ENCODE measurements around the gene SLC9C1. TPM values are rescaled to one million over a fixed set of nuclear protein-coding genes. Genes with fewer than 3 reads are reported as not detected.
"Not testable (repeated sequence)": the region's sequence is repeated elsewhere in the genome, so short reads cannot be mapped to it uniquely, and the experiment has no call there.

Gene SLC9C1
- total RNA-seq, 1 donor from 2014 or later: not detected

DNA sequence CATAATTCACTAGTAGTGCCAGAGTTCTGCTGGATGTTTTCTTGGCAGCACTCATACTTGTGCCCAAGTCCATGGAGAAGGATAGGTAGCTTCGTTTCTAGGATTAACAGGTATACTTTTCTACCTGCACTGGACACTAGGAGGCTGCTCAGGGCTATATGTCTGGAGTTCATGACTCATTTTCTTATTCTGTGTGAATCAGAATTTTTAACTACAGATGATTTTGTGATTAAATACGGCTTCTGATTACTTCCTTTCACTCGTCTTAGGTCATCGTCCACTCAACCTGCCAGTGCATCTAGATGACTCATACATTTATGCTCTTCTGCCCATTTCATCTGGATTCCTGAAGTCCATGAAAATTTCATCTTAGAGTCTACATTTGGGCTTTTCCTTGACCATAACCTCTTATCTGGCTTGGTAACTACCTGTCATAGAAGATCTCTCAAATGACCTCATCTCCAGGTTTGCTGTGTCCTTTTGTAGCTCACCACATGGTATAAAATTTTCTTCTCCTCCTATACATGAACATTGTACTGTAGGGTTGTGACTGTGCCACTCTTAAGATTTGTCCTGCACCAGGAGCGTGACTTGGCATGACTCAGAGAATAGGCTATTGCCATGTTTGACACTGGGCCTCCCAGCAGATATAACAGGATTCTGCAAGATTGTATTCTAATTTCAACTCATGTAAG lies 94.2 kb downstream of the SLC9C1 start:
- no peak for DNase-seq (ENCODE audit: low spot score)
- no peak for ATAC-seq

DNA sequence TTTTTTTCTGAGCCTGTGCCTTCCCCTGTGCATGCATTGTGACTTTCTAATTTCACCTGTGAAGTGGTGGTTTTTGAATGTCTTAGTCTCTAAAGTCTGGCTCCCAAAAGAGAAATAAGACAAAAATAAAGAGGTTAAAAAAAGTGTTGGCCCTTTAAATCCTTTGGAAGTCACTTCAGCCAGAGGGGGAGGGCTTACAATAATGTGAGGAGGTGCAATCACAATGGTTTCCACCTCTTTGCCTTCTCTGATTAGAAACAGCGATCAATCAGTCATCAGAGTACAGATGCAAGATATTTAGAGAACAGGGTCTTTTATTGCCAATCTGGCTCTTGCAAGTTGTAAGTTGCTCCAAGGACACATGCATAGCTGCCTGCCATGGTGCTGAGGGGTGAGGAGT lies 96.9 kb downstream of the SLC9C1 start:
- ATAC-seq (no peak), DNase-seq (ENCODE audit: low spot score) (no peak)

DNA sequence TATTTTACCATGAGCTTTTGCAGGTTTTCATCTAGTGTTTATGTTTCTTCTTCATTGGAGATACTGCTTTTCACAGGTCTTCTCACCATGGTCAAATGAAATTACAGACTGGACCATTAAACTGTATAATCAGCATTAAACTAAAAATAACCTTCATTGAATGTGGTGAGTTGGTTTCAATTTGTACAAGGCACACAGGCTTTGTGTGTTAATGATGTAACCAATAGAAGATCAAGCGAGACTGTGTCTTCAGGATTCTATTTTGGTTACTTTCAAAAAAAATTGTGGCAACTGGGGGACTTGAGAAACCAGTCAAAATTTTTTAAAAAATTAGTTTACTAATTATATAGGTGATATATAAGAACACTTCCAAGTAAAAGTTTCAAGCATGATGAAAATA lies 106.7 kb downstream of the SLC9C1 start:
- no peak for ATAC-seq
- DNase-seq (ENCODE audit: low spot score): no peak

GRCh38 chr3:112185423-112186035 lies 108.5 kb downstream of the SLC9C1 start:
- ATAC-seq; DNase-seq (ENCODE audit: low spot score): not testable (repeated sequence)

GRCh38 chr3:112175646-112176045 lies 118.4 kb downstream of the SLC9C1 start:
- DNase-seq (ENCODE audit: low spot score): no peak
- no peak for ATAC-seq

DNA sequence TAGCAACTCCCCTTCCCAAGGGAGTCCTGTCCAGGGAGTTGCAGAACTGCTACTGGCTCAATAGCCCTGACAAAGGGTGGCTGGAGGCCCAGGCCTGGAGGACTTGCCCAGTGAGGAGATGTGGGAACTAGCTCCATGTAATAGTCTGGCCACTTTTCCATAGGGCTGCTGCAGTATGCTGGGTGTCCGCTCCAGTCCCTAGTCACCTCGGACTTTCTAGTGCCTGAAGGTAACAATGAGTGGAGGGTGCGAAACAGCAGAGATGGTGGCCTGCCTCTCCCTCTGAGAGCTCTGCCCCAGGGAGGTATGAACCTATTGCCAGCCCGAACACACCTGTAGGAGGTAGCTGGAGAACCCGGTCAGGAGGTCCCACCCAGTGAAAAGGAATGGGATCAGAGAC lies 119.0 kb downstream of the SLC9C1 start:
- DNase-seq (ENCODE audit: low spot score) (no peak), ATAC-seq (no peak)

DNA sequence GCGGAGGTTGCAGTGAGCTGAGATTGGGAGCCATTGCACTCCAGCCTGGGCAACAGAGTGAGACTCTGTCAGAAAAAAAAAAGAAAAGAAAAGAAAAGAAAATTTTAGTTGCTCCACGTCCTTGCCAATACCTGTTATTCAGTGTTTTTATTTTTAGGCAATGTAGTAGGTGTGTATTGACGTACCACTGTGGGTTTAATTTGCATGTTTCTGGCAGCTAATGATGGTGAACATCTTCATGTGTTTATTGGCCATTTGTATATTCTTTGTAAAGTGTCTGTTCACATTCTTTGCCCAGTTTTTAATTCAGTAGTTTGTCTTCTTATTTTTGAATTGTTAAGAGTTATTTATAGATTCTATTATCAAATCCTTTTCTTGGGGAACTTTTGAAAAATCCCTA lies 122.9 kb downstream of the SLC9C1 start:
- ATAC-seq (no peak), DNase-seq (ENCODE audit: low spot score) (no peak)

GRCh38 chr3:112170046-112170445 lies 124.0 kb downstream of the SLC9C1 start:
- DNase-seq (ENCODE audit: low spot score): no peak
- no peak for ATAC-seq

DNA sequence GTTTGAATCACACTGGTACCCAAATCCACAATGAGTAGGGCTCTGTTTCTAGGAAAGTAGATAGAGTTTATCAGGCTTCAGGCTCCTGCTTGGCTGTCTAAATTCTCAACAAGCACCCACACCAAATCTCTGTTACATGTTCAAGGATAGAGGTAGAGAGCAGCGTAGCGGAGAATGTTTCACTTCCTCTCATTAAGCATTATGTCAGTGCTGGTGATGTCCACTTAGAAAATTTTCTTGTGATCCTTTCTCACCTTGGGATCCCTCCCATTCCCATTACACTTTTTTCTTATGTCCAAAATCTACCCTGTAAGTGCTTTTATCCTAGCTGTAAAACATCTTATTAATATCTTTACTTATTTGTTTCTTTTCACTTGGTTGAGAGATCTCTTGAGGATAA lies 126.3 kb downstream of the SLC9C1 start:
- DNase-seq (ENCODE audit: low spot score) (no peak), ATAC-seq (no peak)

- no peak for DNase-seq (ENCODE audit: low spot score)
- no peak for ATAC-seq
Measured at GRCh38 chr3:112149136-112149535, 144.9 kb downstream of the SLC9C1 start.

GRCh38 chr3:112143689-112144088 lies 150.3 kb downstream of the SLC9C1 start:
- DNase-seq (ENCODE audit: low spot score): no peak
- no peak for ATAC-seq

DNA sequence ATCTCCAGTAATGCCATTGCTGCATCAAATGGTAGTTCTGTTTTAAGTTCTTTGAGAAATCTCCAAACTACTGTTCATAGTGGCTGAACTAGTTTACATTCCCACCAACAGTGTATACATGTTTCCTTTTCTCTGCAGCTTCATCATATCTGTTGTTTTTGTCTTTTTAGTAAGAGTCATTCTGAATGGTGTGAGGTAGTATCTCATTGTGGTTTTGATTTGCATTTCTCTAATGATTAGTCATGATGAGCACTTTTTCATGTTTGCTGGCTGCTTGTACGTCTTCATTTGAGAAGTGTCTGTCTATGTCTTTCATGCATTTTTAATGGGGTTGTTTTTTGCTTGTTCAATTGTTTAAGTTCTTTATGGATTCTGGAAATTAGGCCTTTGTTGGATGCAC lies 150.8 kb downstream of the SLC9C1 start:
- ATAC-seq: no peak
- DNase-seq (ENCODE audit: low spot score): no peak

- ATAC-seq (no peak), DNase-seq (ENCODE audit: low spot score) (no peak)
Measured at GRCh38 chr3:112141293-112141692, 152.7 kb downstream of the SLC9C1 start.

DNA sequence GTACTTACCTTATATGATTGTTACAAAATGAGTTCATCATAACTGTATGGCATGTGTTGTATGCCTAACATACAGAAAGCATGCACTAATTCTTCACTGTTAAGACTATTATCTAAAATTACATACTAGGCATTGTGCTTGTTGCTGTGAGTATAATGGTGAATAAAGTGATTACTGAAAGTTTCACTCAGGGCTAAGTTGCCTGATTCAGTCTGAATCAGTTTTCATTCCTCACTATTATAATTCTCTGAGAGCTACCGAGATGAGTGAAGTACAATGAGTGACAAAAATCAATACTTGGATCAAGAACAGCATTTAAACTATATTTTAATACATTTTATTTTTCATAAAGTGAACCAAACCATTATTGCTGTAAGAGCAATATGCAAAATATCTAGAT lies 153.4 kb downstream of the SLC9C1 start:
- ATAC-seq (no peak), DNase-seq (ENCODE audit: low spot score) (no peak)

DNA sequence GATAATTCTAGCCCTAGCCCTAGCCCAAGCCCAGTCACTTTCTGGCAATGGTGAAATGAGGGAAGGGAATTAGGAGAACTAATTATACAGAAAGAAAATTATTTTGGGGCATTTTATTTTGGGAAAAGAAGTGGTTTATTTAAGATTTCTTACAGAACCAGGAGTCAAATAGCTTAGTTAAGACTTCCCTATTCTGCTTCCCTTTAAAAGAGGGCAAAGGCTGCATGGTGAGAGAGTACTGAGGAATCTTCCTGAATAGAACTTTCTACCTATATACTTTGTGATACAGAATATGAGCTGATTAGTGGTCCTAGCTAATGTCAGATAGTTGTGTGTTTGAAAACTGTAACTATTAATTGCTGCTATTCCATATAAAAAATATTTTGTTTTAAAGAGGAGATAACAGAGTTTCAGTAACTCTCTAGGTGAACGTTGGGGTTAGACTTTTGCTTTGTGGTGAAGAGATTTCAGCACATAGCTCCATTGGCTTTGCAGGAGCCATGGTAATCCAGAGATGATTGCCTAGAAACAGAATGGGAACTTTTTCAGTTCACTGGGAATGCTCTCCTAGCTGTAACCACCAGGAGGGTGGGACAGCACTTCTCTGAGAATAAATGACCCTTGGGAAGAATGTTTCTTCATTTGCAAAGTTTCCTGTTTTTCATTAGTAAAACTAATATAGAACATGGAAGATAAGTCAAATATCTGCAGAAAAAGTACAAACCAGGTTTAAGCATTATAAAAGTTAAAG lies 155.6 kb downstream of the SLC9C1 start:
- DNase-seq (ENCODE audit: low spot score) (no peak), ATAC-seq (no peak)

DNA sequence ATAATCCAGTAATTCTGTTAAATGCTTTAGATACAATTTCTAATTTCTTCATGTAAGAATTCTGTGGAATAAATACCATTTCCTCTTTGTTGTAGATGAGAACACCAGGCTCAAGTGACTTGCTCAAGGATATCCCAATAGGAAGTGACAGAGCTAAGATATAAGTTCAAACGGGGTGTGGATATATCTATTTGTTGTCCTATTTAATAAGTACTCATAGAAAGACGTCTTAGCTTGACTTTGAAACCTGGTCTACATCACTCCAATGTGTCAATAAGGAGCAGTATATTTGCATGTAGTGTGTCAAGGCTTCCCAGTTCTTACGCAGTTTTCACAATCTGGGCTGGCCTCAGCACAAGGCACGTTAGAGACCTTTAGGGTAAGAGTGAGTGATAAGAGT lies 156.2 kb downstream of the SLC9C1 start:
- DNase-seq (ENCODE audit: low spot score) (no peak), ATAC-seq (no peak)

- ATAC-seq (peak; percentile 79), DNase-seq (ENCODE audit: low spot score) (no peak)
Measured at GRCh38 chr3:112136959-112137693, 156.9 kb downstream of the SLC9C1 start.

DNA sequence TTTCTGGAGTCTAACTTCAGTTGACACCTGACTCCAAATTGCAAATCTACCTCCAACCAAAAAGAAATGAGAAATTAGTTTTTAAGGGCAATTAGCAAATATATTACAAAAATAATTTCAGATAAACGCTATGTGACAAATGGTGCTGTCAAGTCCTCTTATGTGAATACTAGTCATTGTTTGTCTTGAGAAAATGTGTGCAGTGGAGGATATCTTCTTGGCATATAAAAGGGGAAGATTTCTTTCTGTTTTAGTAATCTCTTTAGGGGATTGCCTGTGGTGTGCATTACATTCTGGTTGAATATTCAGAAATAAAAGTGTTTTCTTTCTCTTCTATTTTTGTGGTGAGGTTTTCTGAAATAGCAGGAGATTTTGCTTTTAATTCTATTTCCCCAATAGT lies 158.0 kb downstream of the SLC9C1 start:
- no peak for DNase-seq (ENCODE audit: low spot score)
- ATAC-seq: no peak

- DNase-seq (ENCODE audit: low spot score) (no peak), ATAC-seq (no peak)
Measured at GRCh38 chr3:112134335-112135124, 159.5 kb downstream of the SLC9C1 start.

DNA sequence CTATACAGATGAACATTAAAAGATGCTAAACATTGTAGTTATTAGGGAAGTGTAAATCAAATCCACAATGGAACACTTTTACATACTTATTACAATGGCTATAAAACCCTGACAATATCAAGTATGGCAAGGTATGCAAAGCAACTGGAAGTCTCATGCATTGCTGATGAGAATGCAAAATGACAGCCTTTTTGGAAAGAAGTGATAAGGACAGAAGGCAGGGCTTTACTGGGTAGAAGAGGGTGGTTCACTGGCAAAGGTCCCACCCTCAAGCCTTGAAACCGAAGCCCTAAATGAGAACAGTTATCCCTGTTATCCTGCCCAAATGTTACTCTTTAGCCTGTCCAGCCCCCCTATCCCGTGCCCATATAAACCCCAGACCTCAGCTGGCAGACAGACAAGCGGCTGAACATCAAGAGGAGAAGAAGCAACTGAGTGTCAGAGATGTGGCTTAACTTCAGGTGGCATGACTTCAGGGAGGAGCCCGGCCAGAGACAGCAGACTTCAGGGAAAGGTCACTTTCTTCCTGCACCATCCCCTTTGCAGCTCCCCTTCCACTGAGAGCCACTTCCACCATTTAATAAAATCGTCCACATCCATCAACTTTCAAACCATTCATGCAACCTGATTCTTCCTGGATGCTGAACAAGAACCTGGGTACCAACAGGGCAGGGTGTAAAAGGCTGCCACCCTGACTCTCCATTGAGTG lies 160.2 kb downstream of the SLC9C1 start:
- ATAC-seq: no peak

More for the DNA sequence above, 160.2 kb downstream of the SLC9C1 start:
- DNase-seq (ENCODE audit: low spot score): no peak

Measured in left lobe of liver (tissue), 2 donors.